Endothelial cell (in vitro differentiated cells): ENCODE data around the gene AUTS2. TPM values are rescaled to one million over a fixed set of nuclear protein-coding genes. Genes with fewer than 3 reads are reported as not detected.

Experiments
- DNase-seq: peaks from one replicate; pipeline ENCODE4 v3.0.0; 2021; ENCODE audit warnings: low spot score
- H3K27ac Mint-ChIP-seq: one replicate; pipeline ENCODE4 v1.8.0; 2021; ENCODE audit warnings: mixed read lengths, inconsistent platforms; ENCODE audit not compliant: unreplicated experiment
- H3K27me3 Mint-ChIP-seq: one replicate; pipeline ENCODE4 v1.8.0; 2021; ENCODE audit warnings: mild to moderate bottlenecking, moderate library complexity, mixed read lengths, inconsistent platforms; ENCODE audit not compliant: unreplicated experiment
- H3K36me3 Mint-ChIP-seq: one replicate; pipeline ENCODE4 v1.8.0; 2021; ENCODE audit warnings: mild to moderate bottlenecking, low read depth, mixed read lengths, inconsistent platforms; ENCODE audit not compliant: unreplicated experiment
- H3K4me1 Mint-ChIP-seq: one replicate; pipeline ENCODE4 v1.8.0; 2021; ENCODE audit warnings: mild to moderate bottlenecking, mixed read lengths, inconsistent platforms; ENCODE audit not compliant: unreplicated experiment
- H3K4me3 Mint-ChIP-seq: one replicate; pipeline ENCODE4 v1.8.0; 2021; ENCODE audit warnings: mild to moderate bottlenecking, mixed read lengths, inconsistent platforms; ENCODE audit not compliant: unreplicated experiment
- H3K9me3 Mint-ChIP-seq: one replicate; pipeline ENCODE4 v1.8.0; 2021; ENCODE audit warnings: mixed read lengths, inconsistent platforms; ENCODE audit not compliant: unreplicated experiment
- total RNA-seq: library from RNA; stranded (reverse); fragmentation: NEBNext Ultra II Directional; extraction: Animal tissue kit (Norgen Biotek cat#: 25700); gene quantifications from one replicate; pipeline ENCODE4 v1.2.1, GENCODE V29; 2021; ENCODE audit not compliant: unreplicated experiment
- TF ChIP-seq, protein P1 (sequence below): fragments of 200-600 bp; sonication (generic); IDR thresholded peaks from one replicate; pipeline ENCODE4 v1.5.0; 2021; ENCODE audit warnings: antibody characterized with exemption; ENCODE audit not compliant: unreplicated experiment

AUTS2 gene
- total RNA-seq, 1 donor from 2014 or later, result 103 TPM

DNA sequence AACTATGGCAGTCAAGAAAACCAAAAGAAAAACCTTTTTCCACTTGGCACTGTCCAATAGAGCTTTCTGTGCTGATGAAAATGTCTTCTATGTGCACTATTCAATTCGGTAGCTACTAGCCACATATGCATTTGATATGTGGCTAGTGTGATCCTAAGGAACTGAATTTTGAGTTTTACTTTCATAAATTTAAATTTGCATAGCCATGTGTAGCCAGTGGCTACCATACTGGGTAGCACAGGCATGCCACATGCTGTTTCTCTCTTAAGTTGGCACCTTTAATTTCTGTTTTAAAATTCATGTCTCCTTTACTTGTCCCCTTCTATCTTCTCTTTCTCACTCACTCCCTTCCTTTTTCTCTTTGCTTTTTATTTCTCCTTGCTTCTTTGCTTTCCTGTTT, 455.7 kb downstream of the AUTS2 start:
- Mint-ChIP-seq H3K27me3 (peaks cover 3% of the 10 kb centered on the region), H3K4me1 (peaks cover 20% of the 10 kb centered on the region)

DNA sequence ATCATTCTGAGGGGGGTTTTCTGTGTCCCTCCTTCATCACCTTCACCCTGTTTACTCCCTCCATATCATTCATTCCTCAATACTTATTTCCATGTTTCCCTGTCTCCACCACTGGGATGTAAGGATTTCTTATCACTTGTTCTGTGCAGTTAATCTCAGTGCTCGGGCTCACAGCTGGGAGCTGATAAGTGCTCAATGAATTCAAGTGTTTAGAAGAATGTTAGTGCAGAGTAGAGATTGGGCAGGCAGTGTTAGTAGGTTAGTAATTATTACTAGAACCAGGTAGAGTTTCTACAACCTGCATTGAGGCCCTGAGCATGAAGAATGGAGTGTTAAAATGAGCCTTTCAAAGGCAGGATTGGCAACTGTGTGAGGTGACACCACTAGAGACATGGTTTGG, 458.1 kb downstream of the AUTS2 start:
- TF ChIP-seq, protein P1, sequence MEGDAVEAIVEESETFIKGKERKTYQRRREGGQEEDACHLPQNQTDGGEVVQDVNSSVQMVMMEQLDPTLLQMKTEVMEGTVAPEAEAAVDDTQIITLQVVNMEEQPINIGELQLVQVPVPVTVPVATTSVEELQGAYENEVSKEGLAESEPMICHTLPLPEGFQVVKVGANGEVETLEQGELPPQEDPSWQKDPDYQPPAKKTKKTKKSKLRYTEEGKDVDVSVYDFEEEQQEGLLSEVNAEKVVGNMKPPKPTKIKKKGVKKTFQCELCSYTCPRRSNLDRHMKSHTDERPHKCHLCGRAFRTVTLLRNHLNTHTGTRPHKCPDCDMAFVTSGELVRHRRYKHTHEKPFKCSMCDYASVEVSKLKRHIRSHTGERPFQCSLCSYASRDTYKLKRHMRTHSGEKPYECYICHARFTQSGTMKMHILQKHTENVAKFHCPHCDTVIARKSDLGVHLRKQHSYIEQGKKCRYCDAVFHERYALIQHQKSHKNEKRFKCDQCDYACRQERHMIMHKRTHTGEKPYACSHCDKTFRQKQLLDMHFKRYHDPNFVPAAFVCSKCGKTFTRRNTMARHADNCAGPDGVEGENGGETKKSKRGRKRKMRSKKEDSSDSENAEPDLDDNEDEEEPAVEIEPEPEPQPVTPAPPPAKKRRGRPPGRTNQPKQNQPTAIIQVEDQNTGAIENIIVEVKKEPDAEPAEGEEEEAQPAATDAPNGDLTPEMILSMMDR, result no peak
- H3K4me3 Mint-ChIP-seq, result no peak overlapping the region

More for the DNA sequence above, 455.7 kb downstream of the AUTS2 start:
- H3K4me3 Mint-ChIP-seq, result no peak overlapping the region
- H3K36me3 Mint-ChIP-seq, result no peaks in the 10 kb centered on the region
- no peak overlapping the region for H3K27ac Mint-ChIP-seq
- no peaks in the 10 kb centered on the region for H3K9me3 Mint-ChIP-seq
- TF ChIP-seq, protein P1, result no peak
- no peak for DNase-seq

DNA sequence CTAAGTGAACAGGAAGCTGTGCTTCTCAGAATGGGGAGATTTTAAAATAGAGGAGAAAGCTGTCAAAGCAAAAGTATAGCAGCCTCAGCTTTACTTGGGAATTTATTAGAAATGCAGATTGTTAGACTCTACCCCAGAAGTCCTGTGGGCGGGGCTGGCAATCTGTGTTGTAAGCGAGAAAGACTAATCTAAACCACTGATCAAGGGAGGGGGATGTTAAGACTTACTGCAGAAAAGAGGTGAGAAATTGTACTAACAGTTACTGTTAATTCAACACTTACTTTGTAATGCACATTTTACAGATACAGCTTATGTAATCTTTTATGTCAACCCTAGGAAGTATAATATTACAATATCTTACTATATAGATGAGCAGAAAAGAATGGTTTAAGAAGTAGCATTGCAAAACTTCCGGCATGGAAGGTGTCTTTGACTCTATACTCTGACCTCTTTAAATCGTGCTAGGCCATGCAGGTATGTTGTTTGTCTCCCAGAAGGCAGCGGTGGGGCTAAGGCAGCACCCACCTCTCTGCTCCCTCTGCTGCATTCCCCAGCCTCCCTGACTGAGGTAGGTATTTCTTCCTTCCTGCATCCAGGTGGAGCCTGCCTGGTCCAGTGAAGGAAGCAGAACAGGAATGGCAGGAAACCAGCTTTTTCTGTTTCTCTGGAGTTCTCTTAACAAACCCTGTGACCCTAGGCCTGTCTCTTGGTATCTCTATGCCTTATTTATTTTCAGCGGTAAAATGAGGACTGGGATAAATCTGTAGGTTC, 462.2 kb downstream of the AUTS2 start:
- peaks cover 3% of the 10 kb centered on the region for H3K27me3 Mint-ChIP-seq
- no peaks in the 10 kb centered on the region for H3K36me3 Mint-ChIP-seq
- H3K4me3 Mint-ChIP-seq, result no peak overlapping the region
- no peaks in the 10 kb centered on the region for H3K9me3 Mint-ChIP-seq
- H3K4me1 Mint-ChIP-seq, result peaks cover 19% of the 10 kb centered on the region
- peak overlapping the region; percentile 74 for H3K27ac Mint-ChIP-seq
- no peak for DNase-seq
- TF ChIP-seq, protein P1, result no peak

More for the DNA sequence above, 458.1 kb downstream of the AUTS2 start:
- no peak for DNase-seq
- H3K4me1 Mint-ChIP-seq, result peaks cover 30% of the 10 kb centered on the region
- no peak overlapping the region for H3K27ac Mint-ChIP-seq
- H3K9me3 Mint-ChIP-seq, result no peaks in the 10 kb centered on the region
- no peaks in the 10 kb centered on the region for H3K36me3 Mint-ChIP-seq
- peaks cover 3% of the 10 kb centered on the region for H3K27me3 Mint-ChIP-seq

DNA sequence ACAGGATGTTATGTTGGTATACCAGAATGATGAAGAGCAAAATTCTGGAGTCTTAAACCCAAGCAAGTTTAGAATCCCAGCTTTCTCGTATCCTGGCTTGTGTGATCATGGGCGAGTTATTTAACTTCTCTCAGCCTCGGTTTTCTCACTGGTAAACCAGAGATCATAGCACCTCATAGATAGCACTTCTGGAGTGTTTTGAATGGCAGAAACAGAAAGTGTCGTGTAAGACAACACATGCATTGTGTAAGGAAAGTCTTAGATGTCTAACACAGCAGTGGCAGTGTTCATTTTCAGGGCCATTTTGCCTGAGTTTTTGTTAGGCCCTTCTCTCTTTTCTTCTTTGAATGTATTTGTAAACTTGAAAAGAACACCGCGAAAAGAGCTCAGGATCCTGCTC, 465.1 kb downstream of the AUTS2 start:
- no peaks in the 10 kb centered on the region for H3K36me3 Mint-ChIP-seq
- peaks cover 19% of the 10 kb centered on the region for H3K4me1 Mint-ChIP-seq
- no peak for DNase-seq
- H3K9me3 Mint-ChIP-seq, result no peaks in the 10 kb centered on the region
- no peak overlapping the region for H3K4me3 Mint-ChIP-seq
- no peaks in the 10 kb centered on the region for H3K27me3 Mint-ChIP-seq
- TF ChIP-seq, protein P1, result no peak
- peak overlapping the region; percentile 48 for H3K27ac Mint-ChIP-seq

DNA sequence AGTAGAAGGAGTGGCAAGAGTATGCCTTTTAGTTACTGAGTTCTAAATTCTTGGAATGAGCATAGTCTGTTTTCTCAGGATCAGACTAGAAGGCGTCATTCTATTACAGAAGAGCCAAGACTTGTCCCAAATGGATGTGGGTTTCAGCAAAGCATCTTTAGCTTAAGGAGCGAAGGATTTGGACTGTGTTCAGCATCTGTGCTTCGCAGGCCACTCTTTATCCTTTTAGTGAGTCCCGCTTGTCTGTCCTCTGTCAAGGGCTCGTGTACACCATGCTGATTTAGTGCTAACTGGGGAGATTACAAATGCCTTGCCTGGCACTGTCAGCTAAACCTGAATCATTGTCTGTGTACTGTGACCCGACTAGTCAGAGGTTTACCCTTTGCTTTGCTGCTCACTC, 465.7 kb downstream of the AUTS2 start:
- no peak for DNase-seq
- H3K9me3 Mint-ChIP-seq, result no peaks in the 10 kb centered on the region
- no peaks in the 10 kb centered on the region for H3K36me3 Mint-ChIP-seq
- TF ChIP-seq, protein P1, result no peak
- no peak overlapping the region for H3K4me3 Mint-ChIP-seq
- H3K27me3 Mint-ChIP-seq, result no peaks in the 10 kb centered on the region
- no peak overlapping the region for H3K27ac Mint-ChIP-seq
- H3K4me1 Mint-ChIP-seq, result peaks cover 19% of the 10 kb centered on the region
